ENCODE measurements around the gene FXYD7.
A peak's percentile ranks its signal among the peaks of the same experiment; 100 is the strongest.

The FXYD7 gene

GRCh38 chr19:35134601-35135242 lies 8.3 kb upstream of the FXYD7 start, which contains the start of gene LGI4:
Gene LGI4 (minus strand): TSS chr19:35135059. CDS start chr19:35134680, 379 bp downstream.
- Histone ChIP-seq H3K4me2 (peak within 1 kb of the TSS; percentile 28), H3K9ac (no peak within 1 kb of the TSS), H3K36me3 (no peaks in the 10 kb centered on the region), H3K27ac (no peak within 1 kb of the TSS), H3K4me3 (no peak within 1 kb of the TSS), H3K4me1 (peaks cover 57% of the 10 kb centered on the region), H3K9me3 (no peaks in the 10 kb centered on the region), H3K27me3 (no peaks in the 10 kb centered on the region), H4K20me1 (no peaks in the 10 kb centered on the region)
- no peak for TF ChIP-seq Cebpa-rat (IDR thresholded peaks at IDR 0.05)

GRCh38 chr19:35135389-35135909 lies 7.6 kb upstream of the FXYD7 start:
- no peak overlapping the region for H3K27ac ChIP-seq
- H3K4me2 ChIP-seq, result peak overlapping the region; percentile 28

GRCh38 chr19:35136231-35136630 lies 6.8 kb upstream of the FXYD7 start:
- TF ChIP-seq Cebpa-rat (IDR thresholded peaks at IDR 0.05), result no peak
- Histone ChIP-seq H3K4me3 (no peak overlapping the region), H3K36me3 (no peaks in the 10 kb centered on the region), H3K27me3 (no peaks in the 10 kb centered on the region), H3K9me3 (no peaks in the 10 kb centered on the region), H3K27ac (no peak overlapping the region), H3K9ac (no peak overlapping the region), H4K20me1 (no peaks in the 10 kb centered on the region), H3K4me2 (peak overlapping the region; percentile 28; the same call in 1 of the 2 replicates), H3K4me1 (peaks cover 66% of the 10 kb centered on the region)

More at GRCh38 chr19:35135389-35135909, 7.6 kb upstream of the FXYD7 start:
- no peak overlapping the region for H3K4me3 ChIP-seq
- no peaks in the 10 kb centered on the region for H3K9me3 ChIP-seq
- no peak overlapping the region for H3K9ac ChIP-seq
- H3K27me3 ChIP-seq, result no peaks in the 10 kb centered on the region
- H3K36me3 ChIP-seq, result no peaks in the 10 kb centered on the region
- H4K20me1 ChIP-seq, result no peaks in the 10 kb centered on the region
- H3K4me1 ChIP-seq, result peaks cover 64% of the 10 kb centered on the region
- no peak for TF ChIP-seq Cebpa-rat (IDR thresholded peaks at IDR 0.05)

- H3K4me2 ChIP-seq, result peak overlapping the region; percentile 62
- H3K9me3 ChIP-seq, result no peaks in the 10 kb centered on the region
- no peak overlapping the region for H3K9ac ChIP-seq
- H3K36me3 ChIP-seq, result no peaks in the 10 kb centered on the region
- no peaks in the 10 kb centered on the region for H4K20me1 ChIP-seq
- H3K27ac ChIP-seq, result peak overlapping the region; percentile 8; the same call in 1 of the 2 replicates
- no peak for TF ChIP-seq Cebpa-rat (IDR thresholded peaks at IDR 0.05)
- H3K27me3 ChIP-seq, result peaks cover 6% of the 10 kb centered on the region; the same call in 1 of the 2 replicates
- H3K4me1 ChIP-seq, result peaks cover 69% of the 10 kb centered on the region
- H3K4me3 ChIP-seq, result no peak overlapping the region
Measured at GRCh38 chr19:35136977-35137702, 5.9 kb upstream of the FXYD7 start.

- no peak for TF ChIP-seq Cebpa-rat (IDR thresholded peaks at IDR 0.05)
- Histone ChIP-seq H3K27me3 (peaks cover 11% of the 10 kb centered on the region; the same call in 1 of the 2 replicates), H4K20me1 (no peaks in the 10 kb centered on the region), H3K27ac (peak within 1 kb of the TSS; percentile 58), H3K4me3 (no peak within 1 kb of the TSS), H3K4me1 (peaks cover 78% of the 10 kb centered on the region), H3K4me2 (peak within 1 kb of the TSS; percentile 62), H3K36me3 (no peaks in the 10 kb centered on the region), H3K9ac (no peak within 1 kb of the TSS; the same call in 1 of the 2 replicates), H3K9me3 (no peaks in the 10 kb centered on the region)
Measured at GRCh38 chr19:35138305-35138892, 4.7 kb upstream of the FXYD7 start, which contains the start of gene FXYD1. Gene FXYD1 (plus strand): TSS chr19:35138824. CDS start chr19:35140080, 1,256 bp downstream.

- Histone ChIP-seq H3K4me2 (peak overlapping the region; percentile 59), H3K4me1 (peaks cover 94% of the 10 kb centered on the region), H3K4me3 (no peak overlapping the region), H3K27ac (no peak overlapping the region), H3K36me3 (no peaks in the 10 kb centered on the region), H4K20me1 (no peaks in the 10 kb centered on the region), H3K9me3 (no peaks in the 10 kb centered on the region), H3K9ac (no peak overlapping the region), H3K27me3 (peaks cover 11% of the 10 kb centered on the region; the same call in 1 of the 2 replicates)
- TF ChIP-seq Cebpa-rat (IDR thresholded peaks at IDR 0.05), result no peak
Measured at GRCh38 chr19:35140207-35140961, 2.7 kb upstream of the FXYD7 start.

GRCh38 chr19:35140962-35141836 lies 1.9 kb upstream of the FXYD7 start:
- H3K27me3 ChIP-seq, result peaks cover 11% of the 10 kb centered on the region; the same call in 1 of the 2 replicates
- H3K4me1 ChIP-seq, result peaks cover 88% of the 10 kb centered on the region
- peak overlapping the region; percentile 98 for H3K4me2 ChIP-seq
- TF ChIP-seq Cebpa-rat (IDR thresholded peaks at IDR 0.05), result no peak
- peak overlapping the region; percentile 51; the same call in 1 of the 2 replicates for H3K4me3 ChIP-seq
- H3K9me3 ChIP-seq, result no peaks in the 10 kb centered on the region
- no peaks in the 10 kb centered on the region for H3K36me3 ChIP-seq
- no peak overlapping the region for H3K9ac ChIP-seq
- no peak overlapping the region for H3K27ac ChIP-seq
- H4K20me1 ChIP-seq, result no peaks in the 10 kb centered on the region

GRCh38 chr19:35141837-35142605 lies 1.0 kb upstream of the FXYD7 start:
- Histone ChIP-seq H3K4me2 (peak overlapping the region; percentile 98), H3K27me3 (peaks cover 11% of the 10 kb centered on the region; the same call in 1 of the 2 replicates), H3K4me1 (peaks cover 82% of the 10 kb centered on the region), H3K36me3 (no peaks in the 10 kb centered on the region), H3K9ac (peak overlapping the region; percentile 66), H3K4me3 (peak overlapping the region; percentile 65), H4K20me1 (no peaks in the 10 kb centered on the region), H3K27ac (no peak overlapping the region), H3K9me3 (no peaks in the 10 kb centered on the region)
- TF ChIP-seq Cebpa-rat (IDR thresholded peaks at IDR 0.05), result no peak

Measured in BLaER1 (cell line).